Measurements from ENCODE around the gene SSBP4. TPM values are rescaled to one million over a fixed set of nuclear protein-coding genes. Genes with fewer than 3 reads are reported as not detected.

The SSBP4 gene
- total and polyA plus RNA-seq, 9 of the 15 experiments (the other 6 are each of a cell fraction or from before 2014, with no cell fraction given): 1.1 to 189 (median 39.0) TPM

- TF ChIP-seq E2F6 (IDR thresholded peaks at IDR 0.05; ENCODE audit: borderline replicate concordance in 1 of 2, extremely low read depth in 1 of 2, insufficient read depth in 1 of 2, insufficient read length in 1 of 2, low read depth in 1 of 2, low read length in 1 of 2, poor library complexity in 1 of 2, severe bottlenecking in 1 of 2) (peak; percentile 72 to 93), PTBP1 (IDR thresholded peaks at IDR 0.05; ENCODE audit: low read depth, low read length) (peak; percentile 10; the same call in 1 of the 2 replicates), BMI1 (IDR thresholded peaks at IDR 0.05; ENCODE audit: low read length) (peak; percentile 88), NCOR1 (IDR thresholded peaks at IDR 0.05) (peak; percentile 36; the same call in 1 of the 2 replicates), TFAP4 (CRISPR knock-in tag; IDR thresholded peaks at IDR 0.05; ENCODE audit: borderline replicate concordance) (peak; percentile 66), SP1 (CRISPR knock-in tag; IDR thresholded peaks at IDR 0.05) (peak; percentile 2; the same call in 1 of the 2 replicates), ZBTB40 (IDR thresholded peaks at IDR 0.05) (0 out of 2 replicates have a peak, but pooled peaks have one; percentile 9), ZBTB40 (CRISPR knock-in tag; IDR thresholded peaks at IDR 0.05) (no peak), ZNF584 (CRISPR knock-in tag; IDR thresholded peaks at IDR 0.05; ENCODE audit: low read depth) (0 out of 2 replicates have a peak, but pooled peaks have one; percentile 34), NR2C2 (CRISPR knock-in tag; IDR thresholded peaks at IDR 0.05) (no peak), NR2C2 (tag; IDR thresholded peaks at IDR 0.05) (peak; percentile 39; the same call in 1 of the 2 replicates), ATF6 (CRISPR knock-in tag; IDR thresholded peaks at IDR 0.05) (no peak), FOXJ3 (CRISPR knock-in tag; IDR thresholded peaks at IDR 0.05) (peak; percentile 76)
Observed at GRCh38 chr19:18416778-18417249, 2.4 kb upstream of the SSBP4 start (continued).

Measured in K562 (cell line).